GM19467 (cell line): ENCODE results near the gene PEAK3.
A peak's percentile ranks its signal among the peaks of the same experiment; 100 is the strongest.

Source experiments
- ATAC-seq: cut with Tn5 transposase; IDR thresholded peaks from one replicate; pipeline ENCODE4 v1.9.1; 2021; ENCODE audit warnings: mild to moderate bottlenecking, moderate library complexity; ENCODE audit not compliant: unreplicated experiment

Gene PEAK3

GRCh38 chr19:2239771-2240770 lies 41.9 kb downstream of the PEAK3 start:
- ATAC-seq, result no peak

GRCh38 chr19:2239173-2239572 lies 42.8 kb downstream of the PEAK3 start:
- ATAC-seq, result no peak

GRCh38 chr19:2237869-2238153 lies 44.2 kb downstream of the PEAK3 start:
- ATAC-seq, result no peak

GRCh38 chr19:2237051-2237868 lies 44.7 kb downstream of the PEAK3 start:
- ATAC-seq, result no peak

- ATAC-seq, result peak; percentile 62
These were observed 45.5 kb downstream of the PEAK3 start, which contains the start of the genes PLEKHJ1 and SF3A2 for GRCh38 chr19:2236314-2237050. Gene PLEKHJ1, minus strand, starts transcription at chr19:2236329. Its CDS starts 81 bp downstream, at chr19:2236248. Gene SF3A2, plus strand, starts transcription at chr19:2236824. Its CDS starts 6,595 bp downstream, at chr19:2243419.

GRCh38 chr19:2236064-2236313 lies 46.0 kb downstream of the PEAK3 start:
- no peak for ATAC-seq

- ATAC-seq, result peak; percentile 21
These were observed 46.5 kb downstream of the PEAK3 start for GRCh38 chr19:2235381-2236063.

GRCh38 chr19:2234996-2235380 lies 47.0 kb downstream of the PEAK3 start:
- ATAC-seq, result no peak

GRCh38 chr19:2233601-2234280 lies 48.2 kb downstream of the PEAK3 start:
- ATAC-seq, result no peak

GRCh38 chr19:2232286-2233151 lies 49.5 kb downstream of the PEAK3 start:
- no peak for ATAC-seq

- ATAC-seq, result no peak
These were observed 50.3 kb downstream of the PEAK3 start for GRCh38 chr19:2231621-2232221.

- no peak for ATAC-seq
These were observed 51.0 kb downstream of the PEAK3 start for GRCh38 chr19:2230807-2231533.

- ATAC-seq, result no peak
These were observed 51.9 kb downstream of the PEAK3 start for GRCh38 chr19:2230033-2230531.

- ATAC-seq, result no peak
These were observed 52.6 kb downstream of the PEAK3 start for GRCh38 chr19:2229103-2230032.

GRCh38 chr19:2228157-2229030 lies 53.6 kb downstream of the PEAK3 start:
- ATAC-seq, result no peak
